Cardiac fibroblast (primary cell): ENCODE data around the gene CADM4.

Experiments
- DNase-seq, 2 donors: peaks; one replicate each; pipeline versions ENCODE4 v3.0.0 to v3.0.0-alpha.2; 2010; ENCODE audit warnings: low read depth in 2 of 2
- H3K4me3 ChIP-seq, 2 donors: replicated peaks in 1 of 2; 1 replicate in 1 of 2; 2 replicates in 1 of 2; pipeline ENCODE4 v1.5.1; 2011; ENCODE audit warnings: low read depth in 2 of 2, low read length in 2 of 2, mild to moderate bottlenecking in 2 of 2, moderate library complexity in 1 of 2
- CTCF ChIP-seq: IDR thresholded peaks from one replicate; pipeline ENCODE4 v1.5.1; 2011; ENCODE audit warnings: low read depth, mild to moderate bottlenecking, low read length, inconsistent platforms

Gene CADM4

GRCh38 chr19:43575156-43575950, 64.3 kb downstream of the CADM4 start, which contains the start of the genes PINLYP and XRCC1:
Gene PINLYP, plus strand, starts transcription at chr19:43575801. Its CDS starts 1,391 bp downstream, at chr19:43577192.
Gene XRCC1, minus strand, starts transcription at chr19:43575527. Its CDS starts 69 bp downstream, at chr19:43575458.
- peak within 1 kb of the TSS; percentile 83 to 90 for H3K4me3 ChIP-seq
- peak; percentile 99 for DNase-seq
- no peak for TF ChIP-seq CTCF

- no peak for TF ChIP-seq CTCF
- H3K4me3 ChIP-seq: peak overlapping the region; percentile 83 to 90
- DNase-seq: peak; percentile 21 to 57
These were observed 65.1 kb downstream of the CADM4 start for GRCh38 chr19:43574424-43575155.
